Stimulated activated naive CD4-positive, alpha-beta T cell (primary cell): Measurements from ENCODE around the gene FNDC3B.

ENCODE experiments used
- DNase-seq, 6 experiments: peaks; one replicate each; lab custom pipeline; 2025; lab: John Stamatoyannopoulos, UW

The FNDC3B gene

GRCh38 chr3:172113710-172114109 is 74.3 kb downstream of the FNDC3B start:
- no peak for DNase-seq

DNA sequence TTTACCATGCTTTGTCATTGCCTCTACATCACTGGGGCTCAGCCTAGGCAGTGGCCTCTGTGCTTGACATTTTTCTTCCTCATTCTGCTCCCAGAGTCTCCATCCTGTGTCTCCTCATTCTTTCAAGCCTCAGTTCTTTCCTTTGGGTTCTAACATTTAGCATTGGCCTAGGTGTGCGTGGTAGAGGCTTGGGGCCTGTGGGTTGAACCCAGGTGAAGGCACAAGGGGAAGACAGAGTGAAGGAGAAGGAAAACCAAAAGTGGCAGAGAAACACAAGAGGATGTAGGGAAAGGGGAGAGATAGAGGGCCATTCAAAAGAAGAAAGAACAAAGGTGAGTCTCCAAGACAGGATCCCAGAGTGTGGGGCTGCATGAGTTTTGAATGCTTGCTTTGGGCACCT is 75.7 kb downstream of the FNDC3B start:
- no peak for DNase-seq

GRCh38 chr3:172115787-172116186 is 76.4 kb downstream of the FNDC3B start:
- DNase-seq, result no peak

DNA sequence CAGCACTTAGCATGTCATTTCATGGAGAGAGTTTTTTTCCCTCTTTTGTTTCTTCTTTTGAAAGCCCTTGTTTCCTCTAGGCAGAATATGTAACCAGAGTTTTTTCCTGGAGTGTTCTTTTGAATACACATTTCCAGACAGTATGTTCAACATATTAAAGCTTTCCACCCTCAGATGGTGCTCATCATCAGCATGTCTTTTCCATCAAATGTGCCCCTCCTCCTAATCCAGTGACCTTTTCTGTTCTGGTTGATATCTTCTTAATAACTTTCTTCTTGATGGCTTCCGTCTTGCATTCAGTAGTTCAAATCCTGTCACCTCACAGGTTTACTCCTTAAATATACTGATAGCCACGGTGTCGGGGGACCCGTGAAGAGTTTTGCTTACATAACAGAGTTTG is 78.6 kb downstream of the FNDC3B start:
- no peak for DNase-seq

DNA sequence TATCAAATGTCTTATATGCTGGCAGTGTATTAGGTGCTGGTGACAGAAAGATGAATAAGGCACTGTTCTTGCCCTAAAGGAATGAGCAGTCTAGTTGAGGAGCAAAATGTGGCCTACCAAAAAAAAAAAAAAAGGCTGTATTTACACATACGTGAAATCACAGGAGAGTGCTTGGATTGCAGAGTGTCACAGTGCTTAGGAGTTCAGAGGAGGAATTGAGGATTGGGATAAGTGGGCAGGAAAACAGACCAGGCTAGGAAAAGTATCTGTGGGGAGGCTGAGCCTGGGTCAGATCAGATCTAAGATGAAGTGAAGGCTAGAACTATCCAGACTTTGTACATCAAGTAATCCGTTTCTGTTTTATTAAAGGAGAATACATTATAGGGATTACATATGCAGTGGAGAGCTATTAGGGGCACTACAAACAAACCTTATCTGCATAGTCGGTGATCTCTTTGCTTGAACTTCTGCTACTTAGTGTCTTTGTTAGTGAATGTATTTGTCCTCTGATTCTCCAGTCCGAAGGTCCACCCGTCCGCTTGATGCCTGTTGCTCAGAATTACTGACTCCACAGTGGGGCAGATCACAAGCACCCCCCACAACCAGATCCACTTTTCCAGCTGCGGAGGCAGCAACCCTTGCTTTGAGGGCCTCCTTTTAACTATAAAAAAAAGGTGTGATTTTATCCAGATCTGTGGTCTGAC is 80.0 kb downstream of the FNDC3B start:
- no peak for DNase-seq

DNA sequence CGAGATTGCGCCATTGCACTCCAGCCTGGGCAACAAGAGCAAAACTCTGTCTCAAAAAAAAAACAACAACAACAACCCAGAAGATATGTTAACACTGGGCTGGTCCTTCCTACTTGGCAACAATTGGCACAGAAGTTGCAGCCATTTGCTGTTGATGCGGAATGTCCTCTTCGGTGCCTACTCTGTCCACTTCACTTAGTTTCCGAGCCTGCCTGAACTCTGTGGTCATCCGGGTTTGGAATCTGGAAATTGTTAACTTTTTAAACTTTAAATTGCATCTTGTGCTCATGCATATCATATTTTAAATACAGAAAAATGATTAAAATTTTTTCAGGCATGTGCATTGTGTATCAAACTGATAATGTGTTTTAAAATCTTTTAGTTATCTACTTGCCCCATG is 81.5 kb downstream of the FNDC3B start:
- DNase-seq, result no peak

- no peak for DNase-seq
These were observed 82.6 kb downstream of the FNDC3B start for GRCh38 chr3:172121981-172122380.

DNA sequence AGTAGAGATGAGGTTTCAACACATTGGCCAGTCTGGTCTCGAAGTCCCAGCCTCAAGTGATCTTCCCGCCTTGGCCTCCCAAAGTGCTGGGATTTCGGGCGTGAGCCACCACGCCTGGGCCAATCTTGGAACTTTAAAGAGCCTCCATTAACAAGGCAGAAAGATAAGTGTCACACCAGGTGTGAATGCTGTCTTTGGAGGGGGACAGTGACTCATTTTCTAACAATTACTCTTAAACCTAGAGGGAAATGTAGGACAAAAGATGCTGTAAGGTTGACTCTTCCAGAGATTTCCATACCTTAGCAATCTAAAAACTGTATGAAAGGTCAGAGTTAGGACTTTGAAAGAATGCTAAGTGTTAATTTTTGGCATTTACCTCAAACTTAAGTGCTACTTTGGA is 84.9 kb downstream of the FNDC3B start:
- no peak for DNase-seq

- DNase-seq, result no peak
These were observed 85.7 kb downstream of the FNDC3B start for GRCh38 chr3:172125053-172125452.

DNA sequence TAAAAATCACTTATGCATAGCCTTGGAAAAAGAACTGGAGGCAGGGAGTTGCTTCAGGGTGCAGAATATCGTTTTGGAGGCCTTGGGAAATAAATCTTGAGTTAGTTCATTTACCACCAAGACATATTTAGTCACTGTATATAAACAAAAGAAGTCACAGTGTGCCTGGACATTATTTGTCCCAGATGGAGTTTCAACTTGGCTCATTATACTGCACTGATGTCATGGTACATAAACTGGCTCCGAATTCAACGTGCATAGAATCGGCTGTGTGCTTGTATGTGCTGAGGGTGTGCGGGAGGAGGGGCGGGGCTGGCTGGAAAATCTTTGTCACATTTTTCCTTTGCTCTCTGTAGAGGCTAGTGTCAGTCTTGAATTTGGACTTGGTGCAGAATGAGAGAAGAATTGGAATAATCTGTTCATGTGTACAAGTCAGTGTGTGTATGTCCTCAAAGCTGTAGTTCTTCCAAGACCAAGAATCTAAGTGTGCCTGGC is 86.6 kb downstream of the FNDC3B start:
- DNase-seq, result no peak

- DNase-seq, result no peak
These were observed 87.4 kb downstream of the FNDC3B start for GRCh38 chr3:172126741-172127140.

DNA sequence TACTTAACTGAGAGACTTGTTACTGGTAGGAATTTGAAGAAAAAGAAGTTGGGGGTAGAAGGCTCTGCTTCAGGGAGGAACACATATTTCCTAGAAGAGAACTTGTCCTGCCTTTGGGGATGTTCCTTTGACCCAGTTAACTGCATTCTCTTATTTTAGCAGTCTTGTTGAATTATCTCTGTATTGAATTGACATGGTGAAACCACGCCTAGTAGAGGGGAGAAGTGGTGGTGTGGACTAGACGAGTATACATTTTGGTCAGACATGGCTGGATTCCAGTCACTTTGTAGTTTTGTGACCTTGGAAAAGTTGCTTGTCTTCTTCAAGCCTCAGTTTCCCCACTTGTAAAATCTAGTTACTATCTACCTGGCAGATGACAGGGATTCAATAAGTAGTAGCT is 87.8 kb downstream of the FNDC3B start:
- no peak for DNase-seq

DNA sequence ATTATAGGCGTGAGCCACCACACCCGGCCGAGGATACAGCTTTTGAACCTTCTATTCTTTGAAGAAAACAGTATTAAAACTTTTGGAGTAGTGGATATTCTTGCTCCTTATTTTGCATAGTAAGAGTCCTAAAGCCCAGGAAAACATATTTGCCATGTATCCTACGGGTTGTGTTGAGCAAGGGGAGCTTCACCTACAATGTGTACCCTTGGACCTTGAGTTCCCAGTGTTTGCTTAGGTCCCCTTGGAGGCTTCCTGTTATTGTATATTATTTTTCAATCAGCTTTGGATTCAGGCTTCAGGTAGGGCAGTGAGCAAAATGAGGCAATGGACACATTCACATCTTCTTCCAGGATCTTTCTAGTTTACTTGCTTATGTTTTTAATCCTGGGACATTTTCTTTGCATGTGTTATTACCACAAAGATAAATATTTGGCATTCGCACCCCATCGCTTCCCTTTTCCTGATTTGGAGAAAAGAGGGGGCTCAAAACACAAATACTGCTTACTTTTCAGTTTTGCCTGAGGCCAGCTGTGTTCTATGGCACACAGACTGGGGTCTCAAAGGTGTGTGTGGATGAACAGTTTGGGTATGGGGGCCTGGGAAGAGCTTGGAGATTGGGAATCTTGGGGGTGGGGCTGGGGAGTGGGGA is 88.7 kb downstream of the FNDC3B start:
- no peak for DNase-seq

DNA sequence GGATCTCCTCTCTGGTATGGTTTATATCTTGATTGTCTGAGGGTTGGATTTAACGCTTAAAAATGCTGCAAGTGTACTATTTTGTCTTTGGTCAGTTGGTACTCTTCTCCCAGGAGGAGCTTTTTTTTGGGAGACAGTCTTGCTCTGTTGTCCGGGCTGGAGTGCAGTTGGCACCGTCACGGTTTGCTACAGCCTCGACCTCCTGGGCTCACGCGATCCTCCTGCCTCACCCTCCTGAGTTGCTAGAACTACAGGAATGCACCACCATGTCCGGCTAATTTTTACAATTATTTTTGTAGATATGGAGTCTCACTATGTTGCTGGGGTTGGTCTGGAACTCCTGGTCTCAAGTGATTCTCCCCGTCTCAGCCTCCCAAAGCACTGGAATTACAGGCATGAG is 89.5 kb downstream of the FNDC3B start:
- DNase-seq, result no peak

DNA sequence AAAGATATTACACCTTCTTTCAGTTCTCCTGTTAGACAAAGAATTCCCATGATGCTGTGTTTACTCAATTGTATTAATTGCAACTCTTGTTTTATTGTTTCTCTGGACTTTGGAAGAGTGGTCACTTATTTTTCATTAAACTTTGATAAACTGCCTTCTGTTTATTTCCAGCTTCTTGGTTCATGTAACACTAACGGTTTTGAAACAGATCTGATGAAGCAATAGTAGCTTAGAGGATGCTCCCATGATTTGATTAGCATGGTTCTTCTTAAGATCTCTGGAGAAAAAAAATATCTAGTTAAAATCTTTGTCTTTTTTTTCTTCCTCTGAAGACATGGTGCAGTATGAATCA is 90.1 kb downstream of the FNDC3B start:
- no peak for DNase-seq

DNA sequence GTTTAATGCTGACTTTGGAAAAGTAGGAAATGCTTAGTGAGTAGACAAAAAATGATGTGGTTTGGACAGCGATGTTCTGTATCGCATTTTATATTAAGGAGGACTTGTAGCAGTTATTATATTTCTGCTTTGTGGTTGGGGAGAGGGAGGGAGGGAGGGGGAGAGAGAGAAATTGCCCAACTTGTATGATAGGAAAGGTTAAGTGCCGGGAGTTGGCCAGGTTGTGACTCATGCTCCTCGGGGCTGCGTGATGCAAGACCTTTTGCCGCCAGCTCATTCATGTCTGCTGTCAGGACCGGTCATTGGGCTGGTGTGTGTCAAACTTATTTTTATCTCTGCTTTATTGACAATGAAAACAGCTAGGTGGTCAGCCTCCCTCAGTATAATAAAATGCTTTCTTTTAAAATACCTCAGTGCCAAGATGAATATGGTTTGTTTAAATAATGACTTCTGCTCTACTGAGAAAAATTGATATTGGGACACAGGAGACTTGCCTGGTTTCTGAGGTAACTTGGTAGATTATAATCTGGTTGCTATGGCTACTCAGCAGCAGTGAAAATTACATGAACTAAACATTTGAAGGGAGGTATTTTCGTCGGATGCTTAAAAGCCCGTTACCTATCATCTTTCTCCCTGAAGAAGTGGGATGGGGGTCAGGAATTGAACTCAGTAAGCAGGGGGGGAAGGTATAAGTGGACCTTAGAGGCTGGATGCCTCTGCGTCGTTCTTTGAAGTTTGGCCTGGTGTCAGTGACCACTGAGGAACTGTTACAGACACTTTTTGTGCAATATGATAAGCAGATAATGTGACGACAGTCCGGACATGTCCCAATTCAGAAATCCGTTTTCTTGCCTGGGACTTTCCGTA is 90.7 kb downstream of the FNDC3B start:
- DNase-seq, result no peak

DNA sequence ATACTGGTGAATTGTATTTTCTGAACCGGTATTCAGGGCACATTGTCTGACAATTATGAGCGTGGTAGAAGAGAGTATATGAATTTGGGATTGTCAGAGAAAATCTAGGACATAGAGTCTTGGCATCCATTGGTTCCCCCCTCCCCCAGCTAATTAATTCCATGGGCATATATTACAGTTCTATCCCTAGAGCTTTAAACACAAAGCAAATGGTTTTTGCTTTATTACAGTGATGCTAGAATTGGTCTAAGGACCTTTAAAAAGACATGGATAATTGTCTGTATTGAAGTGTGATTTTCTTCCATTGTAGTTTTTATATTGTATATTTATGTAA is 91.3 kb downstream of the FNDC3B start:
- DNase-seq, result no peak

GRCh38 chr3:172131746-172132145 is 92.4 kb downstream of the FNDC3B start:
- no peak for DNase-seq

- DNase-seq, result no peak
These were observed 92.8 kb downstream of the FNDC3B start for GRCh38 chr3:172132159-172132586.

DNA sequence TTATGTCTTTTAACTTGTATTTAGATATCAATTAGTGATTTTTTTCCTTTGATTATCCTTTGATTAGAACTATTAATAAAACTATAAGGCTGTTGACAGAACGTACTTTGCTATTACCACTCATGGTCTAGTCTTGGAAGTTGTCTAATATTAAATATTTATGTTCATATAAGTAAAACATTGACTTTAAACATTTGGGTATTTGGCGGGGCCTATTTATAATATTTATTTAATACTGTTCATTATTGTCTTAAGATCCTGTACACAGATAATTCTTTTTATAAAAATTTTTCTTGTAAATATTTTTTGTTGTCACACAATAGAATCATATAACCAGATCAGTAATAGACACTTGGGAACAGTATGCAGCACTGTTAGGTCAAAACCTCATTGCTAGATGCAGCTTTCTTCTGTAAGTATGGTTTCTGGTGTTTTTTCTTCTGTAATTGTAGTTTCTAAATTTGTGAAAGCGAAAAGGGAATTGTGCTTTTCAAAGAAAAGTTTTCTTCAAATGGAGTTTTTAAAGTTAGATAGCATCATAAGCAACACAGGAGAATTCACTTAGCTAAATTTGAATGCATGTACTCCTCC is 93.4 kb downstream of the FNDC3B start:
- no peak for DNase-seq

GRCh38 chr3:172133838-172134237 is 94.5 kb downstream of the FNDC3B start:
- DNase-seq, result no peak

DNA sequence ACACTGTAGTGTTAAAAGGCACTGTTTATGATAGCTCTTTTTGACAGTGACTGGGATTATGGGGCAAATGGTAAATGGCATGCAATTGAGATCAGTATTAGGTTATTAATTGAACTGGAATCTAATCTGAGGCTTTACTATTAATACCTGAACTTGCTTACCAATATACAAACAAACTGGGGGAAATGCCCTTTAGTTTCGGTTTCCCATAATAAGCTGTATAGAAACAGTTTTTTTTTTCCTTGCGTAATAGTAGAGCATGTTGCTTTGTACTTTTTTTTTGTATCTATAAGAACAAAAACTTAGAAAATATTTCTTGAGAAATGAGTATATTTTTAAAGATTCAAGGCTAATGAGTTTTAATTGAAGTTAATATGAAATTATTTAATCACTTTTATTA is 95.0 kb downstream of the FNDC3B start:
- no peak for DNase-seq

- DNase-seq, result no peak
These were observed 95.8 kb downstream of the FNDC3B start for GRCh38 chr3:172135185-172135584.
